GM23338 (cell line): ENCODE results near the gene LCP1. TPM values are rescaled to one million over a fixed set of nuclear protein-coding genes. Genes with fewer than 3 reads are reported as not detected.

Experiments
- ATAC-seq: fragments of 200-7000 bp; cut with Tn5 transposase; 3 replicates; pipeline ENCODE4 v1.9.1; 2020
- DNase-seq: peaks from one replicate; pipeline ENCODE4 v3.0.0-alpha.2; 2015; ENCODE audit warnings: low spot score
- H2AFZ ChIP-seq: fragments of 200-600 bp; sonication (generic); 2 replicates; pipeline ENCODE4 v1.8.0; 2016; ENCODE audit warnings: antibody characterized with exemption, mild to moderate bottlenecking, moderate library complexity
- H3F3A ChIP-seq: fragments of 200-600 bp; sonication (generic); replicated peaks from 2 replicates; pipeline ENCODE4 v1.8.0; 2017; ENCODE audit warnings: antibody characterized with exemption, mixed run types, low read depth
- H3K27ac ChIP-seq: fragments of 200-600 bp; sonication (generic); 2 replicates; pipeline ENCODE4 v1.6.1; 2016; ENCODE audit warnings: low read depth
- H3K27me3 ChIP-seq: fragments of 200-600 bp; sonication (generic); 2 replicates; pipeline ENCODE4 v1.8.0; 2016; ENCODE audit warnings: mild to moderate bottlenecking, mixed run types, moderate library complexity; ENCODE audit not compliant: insufficient read depth
- H3K36me3 ChIP-seq: fragments of 200-600 bp; sonication (generic); 2 replicates; pipeline ENCODE4 v1.8.0; 2016; ENCODE audit warnings: mild to moderate bottlenecking; ENCODE audit not compliant: insufficient read depth
- H3K4me1 ChIP-seq: fragments of 200-600 bp; sonication (generic); 2 replicates; pipeline ENCODE4 v1.8.0; 2016; ENCODE audit warnings: mild to moderate bottlenecking, moderate library complexity; ENCODE audit not compliant: insufficient read depth
- H3K4me2 ChIP-seq: fragments of 200-600 bp; sonication (generic); 2 replicates; pipeline ENCODE4 v1.7.1; 2017; ENCODE audit warnings: mixed run types
- H3K4me3 ChIP-seq: fragments of 200-600 bp; sonication (generic); 2 replicates; pipeline ENCODE4 v1.6.1; 2016; ENCODE audit warnings: mixed run types
- H3K79me2 ChIP-seq: fragments of 200-600 bp; sonication (generic); replicated peaks from 2 replicates; pipeline ENCODE4 v1.8.0; 2017; ENCODE audit warnings: mild to moderate bottlenecking; ENCODE audit not compliant: insufficient read depth
- H3K9me2 ChIP-seq: fragments of 200-600 bp; sonication (generic); 2 replicates; pipeline ENCODE4 v1.8.0; 2017; ENCODE audit not compliant: insufficient read depth
- H4K20me1 ChIP-seq: fragments of 200-600 bp; sonication (generic); replicated peaks from 2 replicates; pipeline ENCODE4 v1.8.0; 2017; ENCODE audit warnings: mild to moderate bottlenecking; ENCODE audit not compliant: insufficient read depth
- H3K27ac Mint-ChIP-seq: 2 replicates; pipeline ENCODE4 v1.8.0; 2020; ENCODE audit warnings: inconsistent platforms, mild to moderate bottlenecking, moderate library complexity, mixed read lengths
- H3K27me3 Mint-ChIP-seq: 3 replicates; pipeline ENCODE4 v1.8.0; 2022; ENCODE audit warnings: low read depth, mild to moderate bottlenecking, moderate library complexity, mixed read lengths, inconsistent platforms; ENCODE audit not compliant: insufficient read depth, poor library complexity
- H3K36me3 Mint-ChIP-seq: 3 replicates; pipeline ENCODE4 v1.8.0; 2021; ENCODE audit warnings: low read depth, mild to moderate bottlenecking, inconsistent platforms, moderate library complexity, mixed read lengths
- H3K4me1 Mint-ChIP-seq: 3 replicates; pipeline ENCODE4 v1.8.0; 2020; ENCODE audit warnings: mild to moderate bottlenecking, inconsistent platforms, mixed read lengths
- H3K4me3 Mint-ChIP-seq: 3 replicates; pipeline ENCODE4 v1.8.0; 2021; ENCODE audit warnings: moderate library complexity, mild to moderate bottlenecking, inconsistent platforms, mixed read lengths
- H3K9me3 Mint-ChIP-seq: 3 replicates; pipeline ENCODE4 v1.8.0; 2020; ENCODE audit warnings: moderate library complexity, mild to moderate bottlenecking, inconsistent platforms, mixed read lengths
- CREB1 ChIP-seq: fragments of 250-450 bp; sonication (Bioruptor Pico); IDR thresholded peaks from 2 replicates; pipeline ENCODE4 v1.5.0; 2020; ENCODE audit warnings: low read depth, mild to moderate bottlenecking, moderate library complexity
- EZH2 ChIP-seq: fragments of 200-600 bp; sonication (generic); IDR thresholded peaks from one replicate; pipeline ENCODE4 v1.8.0; 2017; ENCODE audit warnings: antibody characterized with exemption, mild to moderate bottlenecking, low read depth; ENCODE audit not compliant: unreplicated experiment
- EZH2phosphoT487 ChIP-seq: fragments of 200-600 bp; sonication (generic); IDR thresholded peaks from one replicate; pipeline ENCODE4 v1.8.1; 2018; ENCODE audit warnings: antibody characterized with exemption; ENCODE audit not compliant: unreplicated experiment
- JUNB ChIP-seq: IDR thresholded peaks from one replicate; pipeline ENCODE4 v1.6.1; 2016; ENCODE audit warnings: antibody characterized with exemption; ENCODE audit not compliant: unreplicated experiment
- NANOG ChIP-seq: IDR thresholded peaks from 2 replicates; pipeline ENCODE4 v1.6.1; 2016; ENCODE audit warnings: antibody characterized with exemption, borderline replicate concordance
- POLR2AphosphoS5 ChIP-seq: IDR thresholded peaks from 2 replicates; pipeline ENCODE4 v1.6.1; 2016; ENCODE audit warnings: antibody characterized with exemption, low read depth
- STAT1 ChIP-seq: IDR thresholded peaks from one replicate; pipeline ENCODE4 v1.6.1; 2016; ENCODE audit warnings: antibody characterized with exemption; ENCODE audit not compliant: unreplicated experiment
- ZNF114 ChIP-seq: fragments of 250-450 bp; sonication (Bioruptor Pico); IDR thresholded peaks from 2 replicates; pipeline ENCODE4 v1.5.0; 2020; ENCODE audit warnings: mild to moderate bottlenecking, moderate library complexity
- ZNF331 ChIP-seq: fragments of 250-450 bp; sonication (Bioruptor Pico); IDR thresholded peaks from 2 replicates; pipeline ENCODE4 v1.5.0; 2020; ENCODE audit warnings: low read depth, mild to moderate bottlenecking, moderate library complexity
- polyA plus RNA-seq: library from polyadenylated mRNA; unstranded; fragments of >200 nt; fragmentation: Nextera tagmentation; extraction: Ambion mirVana; gene quantifications from 2 replicates; pipeline ENCODE4 v1.2.1, GENCODE V29; 2016
- total RNA-seq: library from RNA; depleted of rRNA; stranded (reverse); fragments of >200 nt; shearing (Covaris generic); gene quantifications from 2 replicates; pipeline ENCODE4 v1.2.3, GENCODE V29; 2014
- TF ChIP-seq, protein P1 (sequence below), 2 experiments: fragments of 200-600 bp in 1 of 2; sonication (generic) in 1 of 2; conservative IDR thresholded peaks; 2 replicates each; pipeline versions ENCODE4 v1.5.1 to v1.6.1; 2016 to 2017; ENCODE audit warnings: antibody characterized with exemption in 2 of 2, low read depth in 2 of 2, mild to moderate bottlenecking in 2 of 2, moderate library complexity in 1 of 2
- TF ChIP-seq, protein P2 (sequence below): IDR thresholded peaks from one replicate; pipeline ENCODE4 v1.6.1; 2018; ENCODE audit warnings: antibody characterized with exemption; ENCODE audit not compliant: unreplicated experiment
- TF ChIP-seq, protein P3 (sequence below): fragments of 250-450 bp; sonication (Bioruptor Pico); IDR thresholded peaks from 2 replicates; pipeline ENCODE4 v1.5.0; 2020; ENCODE audit warnings: mild to moderate bottlenecking, moderate library complexity
- TF ChIP-seq, protein P4 (sequence below): IDR thresholded peaks from 2 replicates; pipeline ENCODE4 v1.6.1; 2016; ENCODE audit warnings: antibody characterized with exemption

Gene LCP1
- total and polyA plus RNA-seq, 2 experiments from 2014 or later, result 1.9 to 3.4 TPM

- no peak overlapping the region for H3K27ac ChIP-seq
These were observed 29.2 kb downstream of the LCP1 start for GRCh38 chr13:46152627-46153328.

More at GRCh38 chr13:46152627-46153328, 29.2 kb downstream of the LCP1 start:
- no peak overlapping the region for H3K4me3 ChIP-seq
- Mint-ChIP-seq H3K4me1 (peaks cover 11% of the 10 kb centered on the region), H3K9me3 (no peaks in the 10 kb centered on the region), H3K4me3 (no peak overlapping the region), H3K27ac (no peak overlapping the region), H3K27me3 (peaks cover 2% of the 10 kb centered on the region), H3K36me3 (no peaks in the 10 kb centered on the region)
- ATAC-seq (no peak), DNase-seq (no peak)
- no peak overlapping the region for H2AFZ ChIP-seq
- peaks cover 11% of the 10 kb centered on the region for H3K4me1 ChIP-seq
- H3K9me2 ChIP-seq, result no peaks in the 10 kb centered on the region
- TF ChIP-seq STAT1 (no peak), NANOG (no peak), ZNF114 (CRISPR knock-in tag) (no peak), ZNF331 (CRISPR knock-in tag) (no peak), CREB1 (CRISPR knock-in tag) (no peak), EZH2 (no peak), EZH2phosphoT487 (no peak), POLR2AphosphoS5 (no peak), JUNB (no peak)
- TF ChIP-seq, protein P1, sequence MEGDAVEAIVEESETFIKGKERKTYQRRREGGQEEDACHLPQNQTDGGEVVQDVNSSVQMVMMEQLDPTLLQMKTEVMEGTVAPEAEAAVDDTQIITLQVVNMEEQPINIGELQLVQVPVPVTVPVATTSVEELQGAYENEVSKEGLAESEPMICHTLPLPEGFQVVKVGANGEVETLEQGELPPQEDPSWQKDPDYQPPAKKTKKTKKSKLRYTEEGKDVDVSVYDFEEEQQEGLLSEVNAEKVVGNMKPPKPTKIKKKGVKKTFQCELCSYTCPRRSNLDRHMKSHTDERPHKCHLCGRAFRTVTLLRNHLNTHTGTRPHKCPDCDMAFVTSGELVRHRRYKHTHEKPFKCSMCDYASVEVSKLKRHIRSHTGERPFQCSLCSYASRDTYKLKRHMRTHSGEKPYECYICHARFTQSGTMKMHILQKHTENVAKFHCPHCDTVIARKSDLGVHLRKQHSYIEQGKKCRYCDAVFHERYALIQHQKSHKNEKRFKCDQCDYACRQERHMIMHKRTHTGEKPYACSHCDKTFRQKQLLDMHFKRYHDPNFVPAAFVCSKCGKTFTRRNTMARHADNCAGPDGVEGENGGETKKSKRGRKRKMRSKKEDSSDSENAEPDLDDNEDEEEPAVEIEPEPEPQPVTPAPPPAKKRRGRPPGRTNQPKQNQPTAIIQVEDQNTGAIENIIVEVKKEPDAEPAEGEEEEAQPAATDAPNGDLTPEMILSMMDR (conservative IDR thresholded peaks at IDR 0.05; ENCODE audit: low read depth in 2 of 2), result no peak
- TF ChIP-seq, protein P2, sequence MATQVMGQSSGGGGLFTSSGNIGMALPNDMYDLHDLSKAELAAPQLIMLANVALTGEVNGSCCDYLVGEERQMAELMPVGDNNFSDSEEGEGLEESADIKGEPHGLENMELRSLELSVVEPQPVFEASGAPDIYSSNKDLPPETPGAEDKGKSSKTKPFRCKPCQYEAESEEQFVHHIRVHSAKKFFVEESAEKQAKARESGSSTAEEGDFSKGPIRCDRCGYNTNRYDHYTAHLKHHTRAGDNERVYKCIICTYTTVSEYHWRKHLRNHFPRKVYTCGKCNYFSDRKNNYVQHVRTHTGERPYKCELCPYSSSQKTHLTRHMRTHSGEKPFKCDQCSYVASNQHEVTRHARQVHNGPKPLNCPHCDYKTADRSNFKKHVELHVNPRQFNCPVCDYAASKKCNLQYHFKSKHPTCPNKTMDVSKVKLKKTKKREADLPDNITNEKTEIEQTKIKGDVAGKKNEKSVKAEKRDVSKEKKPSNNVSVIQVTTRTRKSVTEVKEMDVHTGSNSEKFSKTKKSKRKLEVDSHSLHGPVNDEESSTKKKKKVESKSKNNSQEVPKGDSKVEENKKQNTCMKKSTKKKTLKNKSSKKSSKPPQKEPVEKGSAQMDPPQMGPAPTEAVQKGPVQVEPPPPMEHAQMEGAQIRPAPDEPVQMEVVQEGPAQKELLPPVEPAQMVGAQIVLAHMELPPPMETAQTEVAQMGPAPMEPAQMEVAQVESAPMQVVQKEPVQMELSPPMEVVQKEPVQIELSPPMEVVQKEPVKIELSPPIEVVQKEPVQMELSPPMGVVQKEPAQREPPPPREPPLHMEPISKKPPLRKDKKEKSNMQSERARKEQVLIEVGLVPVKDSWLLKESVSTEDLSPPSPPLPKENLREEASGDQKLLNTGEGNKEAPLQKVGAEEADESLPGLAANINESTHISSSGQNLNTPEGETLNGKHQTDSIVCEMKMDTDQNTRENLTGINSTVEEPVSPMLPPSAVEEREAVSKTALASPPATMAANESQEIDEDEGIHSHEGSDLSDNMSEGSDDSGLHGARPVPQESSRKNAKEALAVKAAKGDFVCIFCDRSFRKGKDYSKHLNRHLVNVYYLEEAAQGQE, result no peak
- TF ChIP-seq, protein P3, sequence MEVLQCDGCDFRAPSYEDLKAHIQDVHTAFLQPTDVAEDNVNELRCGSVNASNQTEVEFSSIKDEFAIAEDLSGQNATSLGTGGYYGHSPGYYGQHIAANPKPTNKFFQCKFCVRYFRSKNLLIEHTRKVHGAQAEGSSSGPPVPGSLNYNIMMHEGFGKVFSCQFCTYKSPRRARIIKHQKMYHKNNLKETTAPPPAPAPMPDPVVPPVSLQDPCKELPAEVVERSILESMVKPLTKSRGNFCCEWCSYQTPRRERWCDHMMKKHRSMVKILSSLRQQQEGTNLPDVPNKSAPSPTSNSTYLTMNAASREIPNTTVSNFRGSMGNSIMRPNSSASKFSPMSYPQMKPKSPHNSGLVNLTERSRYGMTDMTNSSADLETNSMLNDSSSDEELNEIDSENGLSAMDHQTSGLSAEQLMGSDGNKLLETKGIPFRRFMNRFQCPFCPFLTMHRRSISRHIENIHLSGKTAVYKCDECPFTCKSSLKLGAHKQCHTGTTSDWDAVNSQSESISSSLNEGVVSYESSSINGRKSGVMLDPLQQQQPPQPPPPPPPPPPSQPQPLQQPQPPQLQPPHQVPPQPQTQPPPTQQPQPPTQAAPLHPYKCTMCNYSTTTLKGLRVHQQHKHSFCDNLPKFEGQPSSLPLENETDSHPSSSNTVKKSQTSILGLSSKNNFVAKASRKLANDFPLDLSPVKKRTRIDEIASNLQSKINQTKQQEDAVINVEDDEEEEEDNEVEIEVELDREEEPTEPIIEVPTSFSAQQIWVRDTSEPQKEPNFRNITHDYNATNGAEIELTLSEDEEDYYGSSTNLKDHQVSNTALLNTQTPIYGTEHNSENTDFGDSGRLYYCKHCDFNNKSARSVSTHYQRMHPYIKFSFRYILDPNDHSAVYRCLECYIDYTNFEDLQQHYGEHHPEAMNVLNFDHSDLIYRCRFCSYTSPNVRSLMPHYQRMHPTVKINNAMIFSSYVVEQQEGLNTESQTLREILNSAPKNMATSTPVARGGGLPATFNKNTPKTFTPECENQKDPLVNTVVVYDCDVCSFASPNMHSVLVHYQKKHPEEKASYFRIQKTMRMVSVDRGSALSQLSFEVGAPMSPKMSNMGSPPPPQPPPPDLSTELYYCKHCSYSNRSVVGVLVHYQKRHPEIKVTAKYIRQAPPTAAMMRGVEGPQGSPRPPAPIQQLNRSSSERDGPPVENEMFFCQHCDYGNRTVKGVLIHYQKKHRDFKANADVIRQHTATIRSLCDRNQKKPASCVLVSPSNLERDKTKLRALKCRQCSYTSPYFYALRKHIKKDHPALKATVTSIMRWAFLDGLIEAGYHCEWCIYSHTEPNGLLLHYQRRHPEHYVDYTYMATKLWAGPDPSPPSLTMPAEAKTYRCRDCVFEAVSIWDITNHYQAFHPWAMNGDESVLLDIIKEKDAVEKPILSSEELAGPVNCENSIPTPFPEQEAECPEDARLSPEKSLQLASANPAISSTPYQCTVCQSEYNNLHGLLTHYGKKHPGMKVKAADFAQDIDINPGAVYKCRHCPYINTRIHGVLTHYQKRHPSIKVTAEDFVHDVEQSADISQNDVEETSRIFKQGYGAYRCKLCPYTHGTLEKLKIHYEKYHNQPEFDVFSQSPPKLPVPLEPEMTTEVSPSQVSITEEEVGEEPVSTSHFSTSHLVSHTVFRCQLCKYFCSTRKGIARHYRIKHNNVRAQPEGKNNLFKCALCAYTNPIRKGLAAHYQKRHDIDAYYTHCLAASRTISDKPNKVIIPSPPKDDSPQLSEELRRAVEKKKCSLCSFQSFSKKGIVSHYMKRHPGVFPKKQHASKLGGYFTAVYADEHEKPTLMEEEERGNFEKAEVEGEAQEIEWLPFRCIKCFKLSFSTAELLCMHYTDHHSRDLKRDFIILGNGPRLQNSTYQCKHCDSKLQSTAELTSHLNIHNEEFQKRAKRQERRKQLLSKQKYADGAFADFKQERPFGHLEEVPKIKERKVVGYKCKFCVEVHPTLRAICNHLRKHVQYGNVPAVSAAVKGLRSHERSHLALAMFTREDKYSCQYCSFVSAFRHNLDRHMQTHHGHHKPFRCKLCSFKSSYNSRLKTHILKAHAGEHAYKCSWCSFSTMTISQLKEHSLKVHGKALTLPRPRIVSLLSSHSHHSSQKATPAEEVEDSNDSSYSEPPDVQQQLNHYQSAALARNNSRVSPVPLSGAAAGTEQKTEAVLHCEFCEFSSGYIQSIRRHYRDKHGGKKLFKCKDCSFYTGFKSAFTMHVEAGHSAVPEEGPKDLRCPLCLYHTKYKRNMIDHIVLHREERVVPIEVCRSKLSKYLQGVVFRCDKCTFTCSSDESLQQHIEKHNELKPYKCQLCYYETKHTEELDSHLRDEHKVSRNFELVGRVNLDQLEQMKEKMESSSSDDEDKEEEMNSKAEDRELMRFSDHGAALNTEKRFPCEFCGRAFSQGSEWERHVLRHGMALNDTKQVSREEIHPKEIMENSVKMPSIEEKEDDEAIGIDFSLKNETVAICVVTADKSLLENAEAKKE, result no peak
- TF ChIP-seq, protein P4, sequence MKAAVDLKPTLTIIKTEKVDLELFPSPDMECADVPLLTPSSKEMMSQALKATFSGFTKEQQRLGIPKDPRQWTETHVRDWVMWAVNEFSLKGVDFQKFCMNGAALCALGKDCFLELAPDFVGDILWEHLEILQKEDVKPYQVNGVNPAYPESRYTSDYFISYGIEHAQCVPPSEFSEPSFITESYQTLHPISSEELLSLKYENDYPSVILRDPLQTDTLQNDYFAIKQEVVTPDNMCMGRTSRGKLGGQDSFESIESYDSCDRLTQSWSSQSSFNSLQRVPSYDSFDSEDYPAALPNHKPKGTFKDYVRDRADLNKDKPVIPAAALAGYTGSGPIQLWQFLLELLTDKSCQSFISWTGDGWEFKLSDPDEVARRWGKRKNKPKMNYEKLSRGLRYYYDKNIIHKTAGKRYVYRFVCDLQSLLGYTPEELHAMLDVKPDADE, result no peak
- H4K20me1 ChIP-seq, result no peaks in the 10 kb centered on the region
- no peaks in the 10 kb centered on the region for H3F3A ChIP-seq
- no peak overlapping the region for H3K4me2 ChIP-seq
- H3K27me3 ChIP-seq, result no peaks in the 10 kb centered on the region
- H3K36me3 ChIP-seq, result no peaks in the 10 kb centered on the region
- H3K79me2 ChIP-seq, result no peaks in the 10 kb centered on the region
